HepG2 (cell line): ENCODE data around the gene LENEP. TPM values are rescaled to one million over a fixed set of nuclear protein-coding genes. Genes with fewer than 3 reads are reported as not detected.

Experiments used
- CEBPG ChIP-seq: IDR thresholded peaks from 2 replicates; pipeline ENCODE4 v1.6.1; 2016
- DR1 ChIP-seq: sonication (generic); formaldehyde crosslinking; IDR thresholded peaks from 2 replicates; pipeline ENCODE4 v1.8.0; 2021; ENCODE audit warnings: mild to moderate bottlenecking, missing genetic modification reagents, inconsistent platforms
- ESRRA ChIP-seq: sonication (generic); formaldehyde crosslinking; IDR thresholded peaks from 2 replicates; pipeline ENCODE4 v1.5.1; 2020; ENCODE audit warnings: mild to moderate bottlenecking, low read depth, missing genetic modification reagents
- HINFP ChIP-seq: sonication (generic); formaldehyde crosslinking; IDR thresholded peaks from 2 replicates; pipeline ENCODE4 v1.4.0; 2020; ENCODE audit warnings: low read depth, mild to moderate bottlenecking, missing genetic modification reagents
- JUN ChIP-seq: sonication (generic); formaldehyde crosslinking; IDR thresholded peaks from 2 replicates; pipeline ENCODE4 v1.4.0; 2020; ENCODE audit warnings: mild to moderate bottlenecking, missing genetic modification reagents
- KDM3A ChIP-seq: IDR thresholded peaks from 2 replicates; pipeline ENCODE4 v1.6.1; 2018; ENCODE audit warnings: low read depth, missing compliant biosample characterization
- MTA3 ChIP-seq: sonication (generic); formaldehyde crosslinking; IDR thresholded peaks from 2 replicates; pipeline ENCODE4 v1.4.0; 2020; ENCODE audit warnings: missing genetic modification reagents
- NFAT5 ChIP-seq: sonication (generic); formaldehyde crosslinking; IDR thresholded peaks from 2 replicates; pipeline ENCODE4 v1.4.0; 2020; ENCODE audit warnings: missing genetic modification reagents
- PPARG ChIP-seq: conservative IDR thresholded peaks from 2 replicates; pipeline ENCODE4 v1.6.1; 2016; ENCODE audit warnings: missing biosample characterization, missing genetic modification reagents
- PTBP1 ChIP-seq: fragments of 200-400 bp; formaldehyde crosslinking; IDR thresholded peaks from 2 replicates; pipeline ENCODE4 v1.6.1; 2018; ENCODE audit warnings: low read length, low read depth; ENCODE audit not compliant: poor library complexity, severe bottlenecking
- REPIN1 ChIP-seq: sonication (generic); formaldehyde crosslinking; IDR thresholded peaks from 2 replicates; pipeline ENCODE4 v1.8.0; 2022; ENCODE audit warnings: missing genetic modification reagents, low read depth, mild to moderate bottlenecking, borderline replicate concordance
- RFXANK ChIP-seq: IDR thresholded peaks from 2 replicates; pipeline ENCODE4 v1.6.1; 2016
- SIX1 ChIP-seq: sonication (generic); formaldehyde crosslinking; IDR thresholded peaks from 2 replicates; pipeline ENCODE4 v1.4.0; 2020; ENCODE audit warnings: missing genetic modification reagents, borderline replicate concordance
- SRSF4 ChIP-seq: fragments of 200-400 bp; formaldehyde crosslinking; IDR thresholded peaks from one replicate; pipeline ENCODE4 v1.6.1; 2018; ENCODE audit warnings: mild to moderate bottlenecking, low read depth, low read length, moderate library complexity; ENCODE audit not compliant: poor library complexity, severe bottlenecking
- SSRP1 ChIP-seq: IDR thresholded peaks from 2 replicates; pipeline ENCODE4 v1.6.1; 2016; ENCODE audit warnings: control low read depth
- XBP1 ChIP-seq: sonication (generic); formaldehyde crosslinking; IDR thresholded peaks from 2 replicates; pipeline ENCODE4 v1.5.0; 2020; ENCODE audit warnings: missing genetic modification reagents
- ZNF205 ChIP-seq: IDR thresholded peaks from 2 replicates; pipeline ENCODE4 v1.6.1; 2018; ENCODE audit warnings: missing biosample characterization, missing genetic modification reagents
- ZNF282 ChIP-seq: fragments of 450-650 bp; IDR thresholded peaks from 2 replicates; pipeline ENCODE4 v1.6.1; 2018; ENCODE audit not compliant: partially characterized antibody
- ZNF501 ChIP-seq: sonication (generic); formaldehyde crosslinking; IDR thresholded peaks from 2 replicates; pipeline ENCODE4 v1.5.1; 2020; ENCODE audit warnings: mild to moderate bottlenecking, moderate library complexity, missing genetic modification reagents
- ZNF605 ChIP-seq: sonication (generic); formaldehyde crosslinking; IDR thresholded peaks from 2 replicates; pipeline ENCODE4 v1.8.0; 2022; ENCODE audit warnings: mild to moderate bottlenecking, missing genetic modification reagents
- ZNF770 ChIP-seq: sonication (generic); formaldehyde crosslinking; IDR thresholded peaks from 2 replicates; pipeline ENCODE4 v1.5.0; 2020; ENCODE audit warnings: mild to moderate bottlenecking, missing genetic modification reagents
- ZNF781 ChIP-seq: sonication (generic); formaldehyde crosslinking; IDR thresholded peaks from 2 replicates; pipeline ENCODE4 v1.5.1; 2020; ENCODE audit warnings: borderline replicate concordance, mild to moderate bottlenecking, missing genetic modification reagents; ENCODE audit errors: not compliant biosample characterization
- polyA plus RNA-seq, 8 experiments: library from polyadenylated mRNA; depleted of rRNA in 3 of 8; stranded (reverse) in 7 of 8; unstranded in 1 of 8; fragments of >200 nt; fragmentation: Illumina TruSeq in 4 of 8; extraction: Trizol in 4 of 8; gene quantifications; 2 replicates each; pipeline versions ENCODE4 v1.2.1 to v1.2.3, GENCODE V29; 2011 to 2016; ENCODE audit warnings: low read depth in 4 of 8, missing spikeins in 1 of 8, mixed read lengths in 1 of 8; ENCODE audit not compliant: insufficient read depth in 1 of 8
- total RNA-seq, 5 experiments: library from RNA; depleted of rRNA; stranded (reverse); fragments of >200 nt; fragmentation: Illumina TruSeq; extraction: Trizol; gene quantifications; 2 replicates each; pipeline ENCODE4 v1.2.3, GENCODE V29; 2016; ENCODE audit warnings: low read depth in 1 of 5

Gene LENEP
- total and polyA plus RNA-seq, 2 of the 13 experiments (the other 11 are each of a cell fraction or from before 2014, with no cell fraction given) = 0.29 TPM; not detected in 1

GRCh38 chr1:154972517-154973343 is 20.7 kb upstream of the LENEP start (continued):
- TF ChIP-seq HINFP (CRISPR knock-in tag) = no peak
- peak; percentile 52; the same call in 1 of the 2 replicates for TF ChIP-seq ZNF501 (CRISPR knock-in tag)
- TF ChIP-seq DR1 (CRISPR knock-in tag) = no peak
- TF ChIP-seq ZNF770 (CRISPR knock-in tag) = no peak; the same call in 1 of the 2 replicates
- no peak for TF ChIP-seq REPIN1 (CRISPR knock-in tag)
- no peak for TF ChIP-seq SRSF4
- no peak for TF ChIP-seq NFAT5 (CRISPR knock-in tag)
- TF ChIP-seq JUN = no peak
- peak; percentile 82 for TF ChIP-seq CEBPG (CRISPR knock-in tag)
- peak; percentile 63; the same call in 1 of the 2 replicates for TF ChIP-seq RFXANK
- TF ChIP-seq KDM3A (CRISPR knock-in tag) = no peak
- TF ChIP-seq ESRRA (CRISPR knock-in tag) = 0 out of 2 replicates have a peak, but pooled peaks have one; percentile 39
- TF ChIP-seq MTA3 (CRISPR knock-in tag) = no peak
- TF ChIP-seq ZNF282 = no peak
- TF ChIP-seq ZNF781 (CRISPR knock-in tag) = no peak
- peak; percentile 23; the same call in 1 of the 2 replicates for TF ChIP-seq SSRP1 (CRISPR knock-in tag)
- TF ChIP-seq ZNF605 = no peak
- TF ChIP-seq PPARG (CRISPR knock-in tag) = peak; percentile 77
- no peak for TF ChIP-seq XBP1 (CRISPR knock-in tag)
- no peak for TF ChIP-seq ZNF205 (CRISPR knock-in tag)
- no peak for TF ChIP-seq PTBP1
- no peak for TF ChIP-seq SIX1 (CRISPR knock-in tag)
